ENCODE results near the gene NUP210L. TPM values are rescaled to one million over a fixed set of nuclear protein-coding genes. Genes with fewer than 3 reads are reported as not detected.

Gene NUP210L
- total RNA-seq (under 1 TPM in 1 of 2 experiments, not detected in 1; 0.09 TPM), polyA plus RNA-seq (0.06 TPM)

GRCh38 chr1:154154534-154155191, at the start of gene NUP210L:
Gene NUP210L, minus strand, starts transcription at chr1:154155073.
- Histone ChIP-seq H3K27ac (ENCODE audit: low read depth, low read length) (peak within 1 kb of the TSS; percentile 38), H3K4me3 (ENCODE audit: low read length) (no peak within 1 kb of the TSS), H3K4me1 (ENCODE audit: insufficient read depth, low read length) (peaks cover 61% of the 10 kb centered on the region), H3K36me3 (ENCODE audit: insufficient read depth, low read length) (peaks cover 18% of the 10 kb centered on the region), H3K27me3 (ENCODE audit: insufficient read depth, low read length, poor library complexity, severe bottlenecking) (no peaks in the 10 kb centered on the region), H3K9me3 (ENCODE audit: low read length) (no peaks in the 10 kb centered on the region)
- no peaks in the 10 kb centered on the region for H3K27me3 Mint-ChIP-seq
- peak within 1 kb of the TSS; percentile 53 to 93 (median 84) for H3K27ac Mint-ChIP-seq
- no peak for DNase-seq
- ChIA-PET POLR2A (no interaction called here), CTCF (no interaction called here)
- H3K4me3 Mint-ChIP-seq, result no peak within 1 kb of the TSS
- H3K36me3 Mint-ChIP-seq, result peaks cover 15 to 48% (median 15%) of the 10 kb centered on the region in 3 donors
- peaks cover 41 to 52% (median 49%) of the 10 kb centered on the region in 3 donors for H3K4me1 Mint-ChIP-seq
- H3K9me3 Mint-ChIP-seq, result peaks cover 0 to 3% (median 0%) of the 10 kb centered on the region in 5 donors

- no peaks in the 10 kb centered on the region for H3K27me3 ChIP-seq (ENCODE audit: insufficient read depth, low read length, poor library complexity, severe bottlenecking)
Measured at GRCh38 chr1:154199563-154199879, 44.6 kb upstream of the NUP210L start.

GRCh38 chr1:154198756-154199562, 44.1 kb upstream of the NUP210L start:
- Mint-ChIP-seq H3K27me3 (peaks cover 4 to 7% of the 10 kb centered on the region in 2 donors), H3K4me3 (no peak overlapping the region), H3K9me3 (no peaks in the 10 kb centered on the region), H3K27ac (peak overlapping the region in 3 of 8 donors; percentile 11 to 48 (median 25)), H3K4me1 (no peaks in the 10 kb centered on the region), H3K36me3 (no peaks in the 10 kb centered on the region)
- ChIA-PET POLR2A (interaction anchor here (0.6 to 1.4 kb wide), 2 partner anchors 139 to 1701 kb away, joined by 3 read pairs; no protein-coding TSS in a partner anchor), CTCF (interaction anchor here (0.7 to 3.4 kb wide), 20 partner anchors 8 to 154 kb away, joined by 3 to 22 read pairs (median 4); partner anchors contain the start of gene UBAP2L)
- Histone ChIP-seq H3K4me1 (ENCODE audit: insufficient read depth, low read length) (peaks cover 8% of the 10 kb centered on the region), H3K27ac (ENCODE audit: low read depth, low read length) (no peak overlapping the region), H3K4me3 (ENCODE audit: low read length) (peak overlapping the region; percentile 11), H3K27me3 (ENCODE audit: insufficient read depth, low read length, poor library complexity, severe bottlenecking) (no peaks in the 10 kb centered on the region), H3K36me3 (ENCODE audit: insufficient read depth, low read length) (no peaks in the 10 kb centered on the region), H3K9me3 (ENCODE audit: low read length) (no peaks in the 10 kb centered on the region)
- DNase-seq, result peak in 4 of 5 donors; percentile 21 to 60 (median 46)

More at GRCh38 chr1:154199563-154199879, 44.6 kb upstream of the NUP210L start:
- no peaks in the 10 kb centered on the region for H3K36me3 ChIP-seq (ENCODE audit: insufficient read depth, low read length)
- DNase-seq, result no peak
- Mint-ChIP-seq H3K36me3 (no peaks in the 10 kb centered on the region), H3K27ac (no peak overlapping the region), H3K4me3 (no peak overlapping the region), H3K27me3 (peaks cover 0 to 7% of the 10 kb centered on the region in 2 donors), H3K9me3 (no peaks in the 10 kb centered on the region), H3K4me1 (no peaks in the 10 kb centered on the region)
- no peak overlapping the region for H3K27ac ChIP-seq (ENCODE audit: low read depth, low read length)
- H3K4me1 ChIP-seq (ENCODE audit: insufficient read depth, low read length), result peaks cover 8% of the 10 kb centered on the region
- CTCF ChIA-PET, result interaction anchor here (0.7 to 3.4 kb wide), 17 partner anchors 9 to 154 kb away, joined by 3 to 22 read pairs (median 4); partner anchors contain the start of gene UBAP2L
- no peaks in the 10 kb centered on the region for H3K9me3 ChIP-seq (ENCODE audit: low read length)
- POLR2A ChIA-PET, result interaction anchor here (0.6 to 1.4 kb wide), 3 partner anchors 22 to 1700 kb away, joined by 3 to 4 read pairs (median 3); no protein-coding TSS in a partner anchor
- H3K4me3 ChIP-seq (ENCODE audit: low read length), result peak overlapping the region; percentile 11

- H3K27ac ChIP-seq (ENCODE audit: low read depth, low read length), result no peak overlapping the region
- H3K27ac Mint-ChIP-seq, result peak overlapping the region in 1 of 8 donors; percentile 82
- peaks cover under 1% of the 10 kb centered on the region for H3K4me1 ChIP-seq (ENCODE audit: insufficient read depth, low read length)
- DNase-seq, result no peak
- peaks cover 10 to 31% of the 10 kb centered on the region in 2 donors for H3K27me3 Mint-ChIP-seq
- no peaks in the 10 kb centered on the region for H3K4me1 Mint-ChIP-seq
- no peaks in the 10 kb centered on the region for H3K27me3 ChIP-seq (ENCODE audit: insufficient read depth, low read length, poor library complexity, severe bottlenecking)
- H3K9me3 Mint-ChIP-seq, result no peaks in the 10 kb centered on the region
- POLR2A ChIA-PET, result no interaction called here
- no peaks in the 10 kb centered on the region for H3K36me3 Mint-ChIP-seq
- no peaks in the 10 kb centered on the region for H3K36me3 ChIP-seq (ENCODE audit: insufficient read depth, low read length)
- H3K9me3 ChIP-seq (ENCODE audit: low read length), result no peaks in the 10 kb centered on the region
- no peak overlapping the region for H3K4me3 Mint-ChIP-seq
- no peak overlapping the region for H3K4me3 ChIP-seq (ENCODE audit: low read length)
- CTCF ChIA-PET, result no interaction called here
Measured at GRCh38 chr1:154193821-154194220, 38.9 kb upstream of the NUP210L start.

- H3K4me3 Mint-ChIP-seq, result no peak overlapping the region
- no peaks in the 10 kb centered on the region for H3K36me3 ChIP-seq (ENCODE audit: insufficient read depth, low read length)
- no peaks in the 10 kb centered on the region for H3K36me3 Mint-ChIP-seq
- no peaks in the 10 kb centered on the region for H3K4me1 Mint-ChIP-seq
- no peaks in the 10 kb centered on the region for H3K9me3 ChIP-seq (ENCODE audit: low read length)
- no peaks in the 10 kb centered on the region for H3K4me1 ChIP-seq (ENCODE audit: insufficient read depth, low read length)
- no peak overlapping the region for H3K4me3 ChIP-seq (ENCODE audit: low read length)
- ChIA-PET CTCF (no interaction called here), POLR2A (no interaction called here)
- H3K9me3 Mint-ChIP-seq, result no peaks in the 10 kb centered on the region
- DNase-seq, result no peak
- H3K27ac ChIP-seq (ENCODE audit: low read depth, low read length), result no peak overlapping the region
- H3K27me3 ChIP-seq (ENCODE audit: insufficient read depth, low read length, poor library complexity, severe bottlenecking), result no peaks in the 10 kb centered on the region
- H3K27me3 Mint-ChIP-seq, result peaks cover 12 to 31% of the 10 kb centered on the region in 2 donors
- H3K27ac Mint-ChIP-seq, result no peak overlapping the region
Measured at GRCh38 chr1:154192476-154192875, 37.6 kb upstream of the NUP210L start.

GRCh38 chr1:154191990-154192461, 37.2 kb upstream of the NUP210L start, which contains the start of gene TPM3:
Gene TPM3, minus strand, starts transcription at chr1:154192100. Its CDS starts 82 bp downstream, at chr1:154192018.
- DNase-seq, result no peak
- Histone ChIP-seq H3K36me3 (ENCODE audit: insufficient read depth, low read length) (no peaks in the 10 kb centered on the region), H3K4me3 (ENCODE audit: low read length) (no peak within 1 kb of the TSS), H3K9me3 (ENCODE audit: low read length) (no peaks in the 10 kb centered on the region), H3K27me3 (ENCODE audit: insufficient read depth, low read length, poor library complexity, severe bottlenecking) (no peaks in the 10 kb centered on the region), H3K4me1 (ENCODE audit: insufficient read depth, low read length) (no peaks in the 10 kb centered on the region), H3K27ac (ENCODE audit: low read depth, low read length) (no peak within 1 kb of the TSS)
- Mint-ChIP-seq H3K27me3 (peaks cover 14 to 31% of the 10 kb centered on the region in 2 donors), H3K4me3 (no peak within 1 kb of the TSS), H3K9me3 (no peaks in the 10 kb centered on the region), H3K36me3 (no peaks in the 10 kb centered on the region), H3K27ac (peak within 1 kb of the TSS in 2 of 8 donors; percentile 62 to 80), H3K4me1 (no peaks in the 10 kb centered on the region)
- CTCF ChIA-PET, result no interaction called here
- POLR2A ChIA-PET, result no interaction called here

GRCh38 chr1:154190550-154190949, 35.7 kb upstream of the NUP210L start:
- Histone ChIP-seq H3K4me3 (ENCODE audit: low read length) (no peak overlapping the region), H3K36me3 (ENCODE audit: insufficient read depth, low read length) (no peaks in the 10 kb centered on the region), H3K27ac (ENCODE audit: low read depth, low read length) (no peak overlapping the region), H3K9me3 (ENCODE audit: low read length) (no peaks in the 10 kb centered on the region), H3K4me1 (ENCODE audit: insufficient read depth, low read length) (no peaks in the 10 kb centered on the region), H3K27me3 (ENCODE audit: insufficient read depth, low read length, poor library complexity, severe bottlenecking) (no peaks in the 10 kb centered on the region)
- no peak overlapping the region for H3K4me3 Mint-ChIP-seq
- H3K27ac Mint-ChIP-seq, result no peak overlapping the region
- ChIA-PET CTCF (interaction anchor here (1.1 kb wide), 1 partner anchor 9 kb away, joined by 3 read pairs; no protein-coding TSS in a partner anchor), POLR2A (no interaction called here)
- no peaks in the 10 kb centered on the region for H3K36me3 Mint-ChIP-seq
- H3K9me3 Mint-ChIP-seq, result no peaks in the 10 kb centered on the region
- DNase-seq, result no peak
- H3K4me1 Mint-ChIP-seq, result no peaks in the 10 kb centered on the region
- peaks cover 16 to 31% of the 10 kb centered on the region in 2 donors for H3K27me3 Mint-ChIP-seq
